NCI-H187 (cell line): Measurements from ENCODE around the gene SLC39A5.
"Not testable (repeated sequence)": the region's sequence is repeated elsewhere in the genome, so short reads cannot be mapped to it uniquely, and the experiment has no call there.

Source experiments
- DNase-seq, 2 experiments: peaks; one replicate each; lab custom pipeline; 2025; lab: John Stamatoyannopoulos, UW

Gene SLC39A5, protein sequence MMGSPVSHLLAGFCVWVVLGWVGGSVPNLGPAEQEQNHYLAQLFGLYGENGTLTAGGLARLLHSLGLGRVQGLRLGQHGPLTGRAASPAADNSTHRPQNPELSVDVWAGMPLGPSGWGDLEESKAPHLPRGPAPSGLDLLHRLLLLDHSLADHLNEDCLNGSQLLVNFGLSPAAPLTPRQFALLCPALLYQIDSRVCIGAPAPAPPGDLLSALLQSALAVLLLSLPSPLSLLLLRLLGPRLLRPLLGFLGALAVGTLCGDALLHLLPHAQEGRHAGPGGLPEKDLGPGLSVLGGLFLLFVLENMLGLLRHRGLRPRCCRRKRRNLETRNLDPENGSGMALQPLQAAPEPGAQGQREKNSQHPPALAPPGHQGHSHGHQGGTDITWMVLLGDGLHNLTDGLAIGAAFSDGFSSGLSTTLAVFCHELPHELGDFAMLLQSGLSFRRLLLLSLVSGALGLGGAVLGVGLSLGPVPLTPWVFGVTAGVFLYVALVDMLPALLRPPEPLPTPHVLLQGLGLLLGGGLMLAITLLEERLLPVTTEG

DNA sequence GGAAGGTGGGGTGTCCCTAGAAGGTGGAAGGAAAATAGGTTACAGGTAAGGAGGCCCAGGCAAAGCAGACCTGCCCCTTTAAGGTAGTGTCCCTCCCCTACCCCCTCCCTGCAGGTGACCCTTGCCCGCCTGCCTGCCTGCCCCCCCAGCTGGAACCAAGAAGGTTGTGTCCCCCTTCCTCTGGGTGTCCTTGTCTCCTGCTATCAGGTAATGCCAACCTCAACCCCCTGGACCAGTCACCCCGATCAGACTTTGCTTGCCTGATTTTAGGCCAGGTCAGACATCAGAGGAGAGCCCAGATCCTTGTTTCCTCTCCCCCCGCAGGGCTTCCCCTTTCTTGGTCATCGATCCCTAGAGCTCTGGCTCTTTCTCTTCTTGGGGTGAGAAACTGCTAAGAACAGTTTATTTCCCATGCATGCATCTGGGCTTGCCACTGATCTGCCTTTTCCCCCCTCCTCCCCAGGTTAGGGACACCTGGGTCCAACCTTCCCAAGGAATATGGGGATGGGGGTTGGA is at the start of gene SLC39A5:
TSS of gene SLC39A5 (plus strand) at position 136 of the 516 bp plus-strand sequence. CDS start 1,224 bp downstream, outside the sequence.
- DNase-seq: no peak

DNA sequence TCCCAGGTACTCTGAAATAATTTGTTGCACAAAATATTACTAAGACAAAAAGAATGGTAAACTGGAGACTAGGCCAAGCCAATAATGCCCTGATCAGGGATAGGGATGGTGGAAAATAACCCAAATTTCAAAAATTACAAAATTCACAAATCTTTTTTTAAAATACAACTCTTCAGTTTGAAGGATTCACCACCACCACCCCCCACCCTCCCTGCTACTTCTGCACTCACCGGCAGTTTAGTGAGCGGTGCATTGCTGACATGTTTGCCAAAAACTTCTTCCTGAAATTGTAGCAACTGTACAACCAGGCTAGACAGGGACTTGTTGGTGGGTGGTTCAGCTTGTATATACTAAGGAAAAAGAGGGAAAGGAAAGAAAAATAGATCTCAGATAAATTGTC is 42.9 kb upstream of the SLC39A5 start:
- DNase-seq: no peak

DNA sequence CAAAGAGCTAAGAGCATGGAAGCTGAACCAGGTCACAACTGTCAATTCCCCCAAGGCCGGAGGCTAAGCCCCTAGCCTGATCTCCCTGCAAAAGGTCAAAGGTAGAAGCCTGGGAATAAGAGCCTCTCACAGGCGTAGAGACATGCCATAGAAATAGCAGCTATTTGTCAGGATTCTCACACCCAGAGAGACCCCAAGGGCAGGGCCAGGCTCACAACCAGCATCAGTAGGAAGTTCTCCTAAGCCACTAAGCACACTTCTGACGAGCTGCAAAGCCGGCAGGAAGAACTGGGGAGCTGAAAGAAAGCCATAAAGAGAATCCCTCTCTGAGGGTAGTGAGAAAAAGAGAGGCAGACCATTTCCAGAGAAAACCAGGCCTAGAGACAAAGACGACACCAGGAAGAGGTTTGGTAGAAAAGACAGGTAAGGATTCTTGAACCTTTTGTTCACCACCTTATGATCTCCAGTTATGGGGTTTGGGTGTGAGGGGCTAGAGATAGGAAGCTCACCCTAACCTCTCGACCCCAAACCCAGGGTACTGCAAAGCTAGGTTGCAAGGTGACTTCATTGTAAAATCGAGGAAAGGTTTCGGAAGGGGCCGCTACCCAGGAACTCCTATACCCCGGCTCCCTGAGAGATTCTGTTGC is 41.6 kb upstream of the SLC39A5 start:
- no peak for DNase-seq

DNA sequence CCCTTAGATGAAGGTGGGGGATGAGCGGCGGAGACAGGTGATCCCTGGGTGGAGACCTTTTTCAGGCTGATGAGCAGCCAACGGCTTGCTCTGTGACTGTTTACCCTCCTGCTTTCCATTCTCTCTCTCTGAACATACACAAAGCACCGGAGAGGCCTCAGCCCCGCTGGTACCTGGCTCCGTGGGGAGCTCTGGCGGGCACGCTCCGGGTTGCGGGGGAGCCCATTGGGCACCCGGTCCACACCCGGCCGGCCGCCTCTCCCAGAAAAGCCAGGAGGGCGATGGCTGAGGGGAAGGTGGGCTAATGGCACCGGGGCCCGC is 41.1 kb upstream of the SLC39A5 start:
- no peak for DNase-seq

DNA sequence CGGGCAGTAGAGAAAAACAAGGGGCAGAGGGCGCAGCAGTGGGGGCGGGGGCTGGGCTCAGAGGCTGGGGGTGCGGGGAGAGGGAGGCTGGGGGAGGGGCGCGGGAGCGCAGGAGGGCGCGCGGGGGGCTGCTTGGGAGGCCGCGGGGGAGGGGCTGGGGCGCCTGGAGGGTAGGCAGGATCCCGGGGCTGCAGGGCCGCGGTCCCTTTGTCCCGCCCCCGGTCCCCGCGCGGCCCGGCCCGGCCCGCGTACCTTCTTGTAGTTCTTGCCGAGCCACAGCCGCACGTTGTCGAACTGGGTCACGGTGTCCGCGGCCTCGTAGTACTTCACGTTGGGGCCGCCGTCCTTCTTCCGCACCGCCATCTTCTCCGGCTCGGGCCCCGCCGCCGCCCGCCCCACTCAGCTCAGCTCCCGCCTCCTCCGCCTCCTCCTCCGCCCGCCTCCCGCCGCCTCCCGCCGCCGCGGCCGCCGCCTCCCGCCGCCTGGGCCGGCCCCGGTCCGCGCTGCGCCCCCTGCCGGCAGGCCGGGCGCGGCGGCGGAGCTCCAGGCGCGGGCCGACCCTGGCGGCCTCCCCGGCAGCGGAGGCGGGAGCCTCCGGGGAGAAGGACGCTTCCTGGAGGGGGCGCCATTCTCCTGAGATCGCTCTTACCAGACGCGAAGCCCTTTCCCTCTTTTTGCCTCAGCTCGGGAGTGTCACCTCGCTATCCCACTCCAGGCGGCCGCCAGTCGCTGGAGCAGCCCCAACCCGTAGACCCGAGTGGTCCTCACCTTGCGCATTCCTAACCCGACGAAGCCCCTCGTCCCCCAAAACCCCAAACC is 40.5 kb upstream of the SLC39A5 start, which contains the start of gene SMARCC2:
TSS of gene SMARCC2 (minus strand) at position 385 of the 819 bp plus-strand sequence. CDS start at position 363, 22 bp downstream.
- peak; percentile 64 to 88 for DNase-seq

DNA sequence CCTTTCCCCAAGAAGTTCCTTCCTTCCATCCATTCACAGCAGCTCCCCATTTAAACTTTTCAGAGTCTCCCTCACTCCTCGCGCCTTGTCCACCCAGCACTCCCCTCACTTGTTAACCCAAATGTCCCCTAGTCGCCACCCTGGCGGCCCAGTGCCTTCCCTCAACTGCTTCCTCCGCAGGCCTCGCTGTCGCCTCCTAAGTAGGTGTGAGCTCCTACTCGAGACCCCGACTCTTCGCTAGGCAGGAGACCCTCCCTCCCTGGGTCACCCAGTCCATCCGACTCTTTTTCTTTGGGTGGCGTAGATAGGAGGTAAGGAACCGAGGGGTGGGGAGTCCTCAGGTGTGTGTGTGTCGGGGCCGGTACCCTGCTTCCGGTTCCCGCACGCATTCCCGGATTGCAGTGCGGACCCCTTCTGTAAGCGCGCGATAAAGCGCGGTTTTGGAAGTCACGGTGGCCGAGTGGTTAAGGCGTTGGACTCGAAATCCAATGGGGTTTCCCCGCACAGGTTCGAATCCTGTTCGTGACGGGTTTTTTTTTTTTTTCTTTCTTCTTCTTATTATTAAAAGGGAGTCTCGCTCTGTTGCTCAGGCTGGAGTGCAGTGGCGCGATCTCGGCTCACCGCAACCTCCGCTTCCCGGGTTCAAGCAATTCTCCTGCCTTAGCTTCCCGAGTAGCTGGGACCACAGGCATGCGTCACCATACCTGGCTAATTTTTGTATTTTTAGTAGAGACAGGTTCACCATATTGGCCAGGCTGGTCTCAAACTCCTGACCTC is 39.7 kb upstream of the SLC39A5 start:
- peak; percentile 86 to 88 for DNase-seq

DNA sequence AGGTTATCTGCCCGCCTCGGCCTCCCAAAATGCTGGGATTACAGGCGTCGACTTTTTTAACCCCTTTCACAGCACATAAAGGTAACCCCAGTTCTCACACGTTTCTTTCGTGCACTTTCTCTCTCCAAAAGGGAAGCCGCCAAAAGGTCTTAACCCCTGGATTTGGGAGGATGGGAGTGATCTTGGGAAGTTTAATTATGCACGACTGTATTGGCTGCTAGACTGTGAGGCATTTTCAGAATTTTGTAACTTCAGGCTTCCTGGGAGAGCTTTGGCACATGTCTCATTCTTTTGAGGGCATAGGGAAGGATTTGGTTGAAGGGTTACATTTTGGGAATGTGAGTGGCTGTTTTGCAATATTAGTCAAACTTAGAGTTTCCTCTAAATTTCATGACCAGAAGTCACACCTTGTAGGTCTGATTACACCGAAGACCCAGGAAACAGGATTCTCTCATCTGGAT is 39.1 kb upstream of the SLC39A5 start:
- no peak for DNase-seq

DNA sequence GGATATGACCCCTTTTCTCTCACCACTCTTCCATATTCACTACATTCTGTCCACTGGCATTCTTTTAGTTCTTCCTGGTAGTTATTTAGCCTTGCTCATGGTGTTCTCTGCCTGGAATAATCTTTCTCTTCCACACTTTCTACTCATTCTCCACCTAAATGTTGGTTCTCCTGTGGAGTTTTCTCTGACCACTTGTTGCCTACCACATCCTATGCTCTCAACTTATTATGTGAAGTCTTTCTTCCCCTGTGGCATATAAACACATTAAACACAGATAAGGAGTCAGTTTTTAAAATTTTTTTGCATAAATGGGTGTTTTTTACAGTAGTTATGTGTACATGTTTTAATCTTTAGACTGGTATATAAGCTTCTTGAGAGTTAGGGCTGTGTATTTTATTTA is 37.3 kb upstream of the SLC39A5 start:
- DNase-seq: no peak

DNA sequence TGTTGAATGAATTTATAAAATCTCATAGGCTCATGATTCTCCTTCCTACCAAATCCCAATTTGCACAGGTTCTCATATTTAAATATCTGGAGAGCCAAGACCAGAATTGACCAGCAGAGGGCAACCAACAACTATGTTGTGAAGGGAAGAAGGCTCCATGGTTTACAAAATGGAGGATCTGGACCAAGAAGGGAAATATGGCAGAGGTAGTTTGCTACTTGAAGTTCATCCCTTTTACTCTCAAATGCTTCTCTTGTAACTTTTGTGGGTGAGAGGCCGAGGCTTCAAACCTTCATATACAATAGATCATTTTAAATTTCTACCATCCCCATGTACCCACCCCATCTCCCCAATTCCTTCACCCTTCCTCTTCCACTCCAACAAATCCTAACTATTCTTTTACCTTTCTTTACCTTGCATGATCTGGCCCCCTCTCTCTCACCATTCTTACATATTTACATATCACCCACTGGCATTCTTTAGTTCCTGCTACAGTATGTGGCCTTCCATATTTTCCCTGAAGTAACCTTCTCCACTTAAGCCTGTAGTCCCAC is 36.7 kb upstream of the SLC39A5 start:
- DNase-seq: peak; percentile 65 to 88

DNA sequence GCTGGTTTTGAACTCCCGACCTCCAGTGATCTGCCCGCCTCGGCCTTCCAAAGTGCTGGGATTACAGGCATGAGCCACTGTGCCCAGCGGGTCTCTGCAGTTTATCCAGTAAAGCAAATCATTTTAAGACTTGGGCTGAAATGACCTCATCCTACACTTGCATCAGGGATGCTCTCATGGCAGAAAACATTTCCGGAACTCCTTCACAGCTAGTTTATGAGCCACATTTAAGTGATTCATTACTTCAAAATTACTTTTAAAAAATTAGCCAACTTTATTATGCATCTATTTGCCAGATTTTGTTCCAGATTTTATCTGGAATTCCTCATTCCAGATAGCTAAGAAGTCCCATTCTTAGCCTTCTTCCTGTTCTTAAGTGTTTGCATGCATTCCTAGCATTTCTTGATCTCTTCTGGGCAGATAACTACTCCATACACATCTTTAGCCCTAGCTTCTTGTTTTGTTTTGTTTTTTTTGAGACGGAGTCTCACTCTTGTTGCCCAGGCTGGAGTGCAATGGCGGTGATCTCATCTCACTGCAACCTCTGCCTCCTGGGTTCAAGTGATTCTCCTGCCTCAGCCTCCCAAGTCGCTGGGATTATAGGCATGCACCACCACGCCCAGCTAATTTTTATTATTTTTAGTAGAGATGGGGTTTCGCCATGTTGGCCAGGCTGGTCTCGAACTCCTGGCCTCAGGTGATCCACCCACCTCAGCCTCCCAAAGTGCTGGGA is 32.9 kb upstream of the SLC39A5 start:
- DNase-seq: not testable (repeated sequence)

DNA sequence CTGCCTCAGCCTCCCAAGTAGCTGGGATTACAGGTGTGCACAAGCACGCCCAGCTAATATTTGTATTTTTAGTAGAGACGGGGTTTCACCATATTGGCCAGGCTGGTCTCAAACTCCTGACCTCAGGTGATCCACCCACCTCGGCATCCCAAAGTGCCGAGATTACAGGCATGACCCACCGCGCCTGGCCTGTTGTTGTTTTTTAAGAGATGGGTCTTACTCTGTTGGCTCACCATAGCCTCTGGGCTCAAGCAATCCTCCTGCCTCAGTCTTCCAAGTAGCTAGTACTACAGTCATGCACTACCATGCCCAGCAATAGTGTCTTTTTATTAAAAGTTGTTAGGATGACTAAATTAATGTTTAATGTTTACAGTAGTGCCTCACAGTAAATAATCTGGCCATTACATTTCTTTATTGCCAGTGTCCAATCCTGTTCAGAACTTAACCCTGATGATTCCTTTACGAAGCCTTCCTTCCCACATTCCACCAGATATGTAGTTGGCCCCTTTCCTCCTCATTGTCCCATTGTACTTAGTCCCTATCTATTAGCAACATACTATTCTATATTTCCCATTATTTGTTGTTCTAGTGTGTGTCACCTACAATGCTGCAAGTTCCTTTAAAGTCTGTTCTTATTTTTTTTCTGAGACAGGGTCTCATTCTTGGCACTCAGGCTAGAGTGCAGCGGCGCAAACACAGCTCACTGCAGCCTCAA is 31.8 kb upstream of the SLC39A5 start:
- DNase-seq: no peak

DNA sequence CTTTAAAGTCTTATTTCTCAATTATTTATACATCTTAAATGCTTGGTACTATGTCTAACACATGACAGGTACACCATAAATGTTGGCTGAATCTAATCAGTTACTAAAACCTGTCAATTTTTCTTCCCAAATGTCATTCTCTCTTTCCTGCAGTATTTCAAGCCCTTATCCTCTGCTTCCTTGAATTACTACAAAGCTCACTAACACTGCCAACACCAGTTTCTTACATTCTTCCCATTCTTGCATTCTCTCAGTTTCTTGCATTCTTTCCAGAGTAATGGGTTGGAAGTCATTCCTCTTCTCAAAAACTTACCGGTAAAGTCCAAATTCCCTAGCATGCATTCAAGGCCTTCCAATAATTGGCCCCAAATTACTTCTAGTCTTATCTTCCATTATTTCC is 31.0 kb upstream of the SLC39A5 start:
- DNase-seq: no peak

DNA sequence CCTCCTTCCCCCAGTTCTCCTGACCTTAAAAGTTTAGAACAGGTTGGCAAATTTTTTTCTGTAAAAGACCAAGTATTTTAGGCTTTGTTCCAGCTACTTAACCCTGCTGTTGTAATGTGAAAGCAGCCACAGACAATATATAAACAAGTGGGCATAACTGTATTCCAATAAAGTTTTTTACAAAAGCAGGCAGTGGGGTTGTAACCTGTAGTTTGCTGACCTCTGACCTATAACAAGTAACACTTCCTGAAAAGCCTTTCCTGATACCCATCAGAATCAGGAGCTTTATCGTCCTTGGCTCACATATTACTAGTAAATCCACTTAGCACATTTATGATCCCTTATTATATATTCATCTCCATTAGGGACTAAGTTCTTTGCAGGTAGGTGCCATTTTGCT is 27.5 kb upstream of the SLC39A5 start:
- DNase-seq: no peak

DNA sequence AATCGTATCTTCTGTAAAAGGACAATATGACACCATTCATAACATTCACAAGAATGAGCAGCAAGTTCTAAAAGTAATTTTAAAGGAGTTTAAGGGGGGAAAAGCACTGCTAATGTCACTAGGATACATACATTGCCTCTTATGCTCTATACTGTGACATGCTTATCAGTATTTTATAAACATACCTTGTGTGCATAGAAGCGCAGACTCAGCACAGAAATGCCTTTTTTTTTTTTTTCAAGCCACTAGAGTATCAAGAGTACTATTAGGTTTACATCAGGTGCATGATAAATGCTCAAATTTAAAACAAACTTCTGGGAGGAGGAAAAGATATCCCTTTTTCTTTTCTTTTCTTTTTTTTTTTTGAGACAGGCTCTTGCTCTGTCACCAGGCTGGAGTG is 27.0 kb upstream of the SLC39A5 start:
- no peak for DNase-seq

DNA sequence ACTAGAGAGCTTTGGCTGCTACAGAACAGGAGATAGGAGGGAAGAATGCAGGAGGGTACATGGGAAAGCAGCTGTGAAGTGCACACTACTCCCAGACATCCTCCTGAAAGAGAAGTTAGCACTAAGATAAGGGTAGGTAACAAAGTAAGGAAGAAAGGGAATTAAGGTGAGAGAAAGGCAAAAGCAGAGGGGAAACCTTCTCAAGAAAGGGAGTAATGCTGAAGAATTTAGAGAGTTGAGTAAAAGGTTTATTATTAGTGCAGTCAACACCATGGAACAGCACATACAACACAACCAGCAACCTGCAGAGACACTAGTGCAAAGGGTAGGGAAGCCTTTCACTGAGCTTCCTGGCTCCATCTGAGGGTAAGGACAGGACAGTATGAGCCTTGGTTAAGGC is 25.6 kb upstream of the SLC39A5 start:
- no peak for DNase-seq

DNA sequence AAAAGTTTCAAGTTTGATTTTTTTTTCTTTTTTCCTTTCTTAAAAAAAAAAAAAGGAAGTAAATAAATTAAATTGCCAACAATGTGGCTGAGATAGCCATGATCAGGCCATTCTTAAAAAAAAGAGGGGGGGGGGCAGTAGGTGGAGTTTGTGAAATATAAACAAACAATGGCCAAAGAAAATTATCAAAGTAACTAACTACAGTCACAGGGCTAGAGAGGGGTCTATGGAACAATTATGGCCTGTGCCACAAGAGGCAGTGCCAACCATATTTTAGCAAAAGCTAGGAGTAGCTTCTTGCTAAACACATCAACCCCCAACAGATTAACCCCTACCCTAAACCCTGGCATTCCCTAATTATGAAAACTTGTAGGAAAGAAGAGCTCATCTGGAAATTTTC is 24.4 kb upstream of the SLC39A5 start:
- DNase-seq: no peak

DNA sequence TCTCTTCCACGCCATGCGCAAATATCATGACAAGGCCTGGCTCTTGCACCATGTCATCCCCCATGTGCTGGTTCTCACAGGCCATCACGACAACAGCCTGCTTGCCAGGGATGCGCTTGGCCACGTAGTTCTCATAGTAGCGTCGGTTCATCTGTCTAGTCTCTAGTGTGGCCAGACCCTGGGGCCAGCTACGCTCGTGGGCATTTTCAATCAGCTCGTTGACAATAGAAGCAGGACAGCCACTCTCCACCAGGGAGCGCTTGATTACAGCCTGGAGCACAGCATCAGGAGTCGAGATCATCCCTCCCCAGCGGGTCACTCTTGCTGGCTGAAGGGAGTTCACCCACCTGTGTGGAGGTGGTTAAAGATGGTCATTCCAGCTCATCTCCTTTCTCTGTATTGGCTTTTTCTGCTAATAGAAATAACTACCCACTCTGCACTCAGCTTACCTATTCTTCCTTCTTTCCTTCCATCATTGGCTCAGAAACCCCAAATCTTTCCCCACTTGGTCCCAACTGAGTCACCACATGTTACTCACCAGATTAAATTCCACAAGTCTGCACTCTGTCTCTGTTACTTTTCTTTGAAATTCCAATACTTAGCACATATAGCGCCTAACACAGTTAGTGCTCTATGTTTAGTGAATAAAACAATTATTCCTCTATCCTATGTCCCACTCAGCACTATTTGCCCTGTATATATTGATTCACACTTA is 23.2 kb upstream of the SLC39A5 start:
- DNase-seq: no peak

DNA sequence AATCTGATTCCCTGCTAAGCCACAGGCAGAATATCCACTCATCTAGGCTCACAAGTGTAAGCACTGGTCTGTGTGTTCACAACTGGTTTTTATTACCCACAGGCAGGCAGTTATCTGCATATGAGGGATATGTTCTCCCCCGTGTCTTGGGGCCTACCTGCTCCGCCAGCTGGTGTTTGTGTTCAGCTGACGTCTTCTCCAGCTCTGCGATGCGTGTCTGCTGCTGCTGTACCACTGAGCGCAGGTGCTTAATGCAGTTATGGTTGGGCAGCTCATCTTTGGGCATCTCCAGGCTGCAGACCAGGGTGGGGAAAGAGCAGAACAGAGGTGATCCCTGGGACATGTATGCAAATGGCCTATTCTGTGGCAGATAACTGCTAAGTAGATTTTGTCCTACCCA is 21.8 kb upstream of the SLC39A5 start:
- DNase-seq: no peak

DNA sequence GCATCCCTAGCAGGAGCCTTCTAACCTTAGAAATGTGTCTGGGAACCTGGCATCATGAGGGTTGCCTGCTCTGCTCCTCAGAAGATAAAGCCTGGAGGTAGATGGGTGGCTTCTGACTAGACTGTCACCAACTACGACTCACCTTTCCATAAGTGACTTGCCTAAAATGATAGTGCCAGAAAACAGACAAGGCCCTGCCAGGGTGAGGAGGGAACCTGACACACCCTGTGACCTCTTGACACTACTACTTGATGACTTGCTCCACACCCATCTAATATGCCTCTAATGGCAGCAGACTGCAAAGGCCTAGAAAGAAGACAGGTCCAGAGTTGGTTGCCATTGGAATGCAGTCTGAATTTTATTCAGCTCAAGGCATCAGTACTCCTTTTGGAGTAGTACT is 17.5 kb upstream of the SLC39A5 start:
- DNase-seq: no peak
